ENCODE results near the gene OR52D1. TPM values are rescaled to one million over a fixed set of nuclear protein-coding genes. Genes with fewer than 3 reads are reported as not detected.

The OR52D1 gene
- polyA plus RNA-seq, 2 donors: not detected

GRCh38 chr11:5507933-5508305, 19.4 kb downstream of the OR52D1 start:
- WGBS, 2 donors: 69 to 74% methylated on average over 6 of the region's 6 CpGs

DNA sequence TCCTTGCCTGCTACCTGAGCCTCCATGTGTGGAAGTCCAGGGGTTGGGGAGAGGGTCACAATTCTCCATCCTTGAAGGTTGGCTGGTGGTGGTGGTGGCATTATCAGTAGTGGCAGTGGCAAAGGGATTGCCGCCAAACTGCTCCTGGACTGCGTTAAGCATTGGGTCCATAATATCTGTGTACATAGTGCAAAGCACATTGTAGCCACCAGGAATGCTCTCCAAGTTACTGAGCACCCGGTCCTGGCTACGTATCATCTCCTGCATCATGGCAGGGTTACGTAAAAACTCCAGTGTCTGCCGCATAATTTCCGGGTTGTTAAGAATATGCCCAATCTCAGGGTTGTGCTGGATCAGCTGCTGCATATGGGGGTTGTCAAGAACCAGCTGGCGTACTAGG, 20.1 kb downstream of the OR52D1 start:
- Histone ChIP-seq H3K27me3 (ENCODE audit: control insufficient read depth in 1 of 2, insufficient read depth in 2 of 2, low read length in 2 of 2) (no peaks in the 10 kb centered on the region), H3K4me3 (ENCODE audit: low read depth in 1 of 2, low read length in 2 of 2) (no peak overlapping the region), H3K27ac (ENCODE audit: low read depth in 2 of 2, low read length in 1 of 2) (no peak overlapping the region), H3K4me1 (ENCODE audit: control insufficient read depth in 2 of 2, insufficient read depth in 2 of 2, low read length in 1 of 2) (no peaks in the 10 kb centered on the region), H3K36me3 (ENCODE audit: control insufficient read depth in 2 of 2, insufficient read depth in 2 of 2, low read length in 1 of 2) (no peaks in the 10 kb centered on the region), H3K9me3 (ENCODE audit: control insufficient read depth in 2 of 2, insufficient read depth in 1 of 2, low read depth in 1 of 2, low read length in 1 of 2) (peaks cover 0 to 2% of the 10 kb centered on the region in 2 donors)
- 92% methylated on average over 8 of the region's 8 CpGs for WGBS, 2 donors

More at GRCh38 chr11:5507933-5508305, 19.4 kb downstream of the OR52D1 start:
- Histone ChIP-seq H3K4me1 (ENCODE audit: control insufficient read depth in 2 of 2, insufficient read depth in 2 of 2, low read length in 1 of 2) (no peaks in the 10 kb centered on the region), H3K9me3 (ENCODE audit: control insufficient read depth in 2 of 2, insufficient read depth in 1 of 2, low read depth in 1 of 2, low read length in 1 of 2) (peaks cover 0 to 2% of the 10 kb centered on the region in 2 donors), H3K4me3 (ENCODE audit: low read depth in 1 of 2, low read length in 2 of 2) (no peak overlapping the region), H3K27me3 (ENCODE audit: control insufficient read depth in 1 of 2, insufficient read depth in 2 of 2, low read length in 2 of 2) (no peaks in the 10 kb centered on the region), H3K36me3 (ENCODE audit: control insufficient read depth in 2 of 2, insufficient read depth in 2 of 2, low read length in 1 of 2) (no peaks in the 10 kb centered on the region), H3K27ac (ENCODE audit: low read depth in 2 of 2, low read length in 1 of 2) (no peak overlapping the region)

GRCh38 chr11:5509803-5510202, 21.3 kb downstream of the OR52D1 start, which contains the start of gene UBQLN3:
TSS of gene UBQLN3 (minus strand) at chr11:5509957. CDS start at chr11:5509558, 399 bp downstream.
- H3K4me1 ChIP-seq (ENCODE audit: control insufficient read depth in 2 of 2, insufficient read depth in 2 of 2, low read length in 1 of 2): no peaks in the 10 kb centered on the region
- 68 to 83% methylated on average over 4 of the region's 4 CpGs for WGBS, 2 donors
- H3K27me3 ChIP-seq (ENCODE audit: control insufficient read depth in 1 of 2, insufficient read depth in 2 of 2, low read length in 2 of 2): no peaks in the 10 kb centered on the region
- H3K4me3 ChIP-seq (ENCODE audit: low read depth in 1 of 2, low read length in 2 of 2): no peak within 1 kb of the TSS
- H3K9me3 ChIP-seq (ENCODE audit: control insufficient read depth in 2 of 2, insufficient read depth in 1 of 2, low read depth in 1 of 2, low read length in 1 of 2): peaks cover 0 to 2% of the 10 kb centered on the region in 2 donors
- no peaks in the 10 kb centered on the region for H3K36me3 ChIP-seq (ENCODE audit: control insufficient read depth in 2 of 2, insufficient read depth in 2 of 2, low read length in 1 of 2)
- H3K27ac ChIP-seq (ENCODE audit: low read depth in 2 of 2, low read length in 1 of 2): no peak within 1 kb of the TSS

DNA sequence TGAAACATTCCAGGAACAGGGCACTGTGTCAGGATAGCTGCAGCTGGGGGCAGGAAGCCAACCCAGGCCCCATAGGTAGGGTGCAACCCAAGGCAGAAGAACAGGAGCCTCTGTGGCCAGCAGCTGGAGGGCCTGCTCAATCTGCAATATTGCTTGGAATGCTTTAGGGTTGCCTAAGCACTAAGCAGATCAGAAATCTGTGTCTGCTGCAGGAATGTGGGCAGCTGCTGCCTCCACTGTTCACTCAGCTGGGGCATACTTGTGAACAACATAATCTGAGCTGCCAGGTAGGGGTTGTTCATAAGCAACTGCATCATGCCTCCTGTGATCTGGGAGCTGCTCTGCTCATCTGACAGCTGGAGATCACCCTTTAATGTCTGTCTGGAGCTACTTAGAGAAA, 26.4 kb downstream of the OR52D1 start:
- Histone ChIP-seq H3K27me3 (ENCODE audit: control insufficient read depth in 1 of 2, insufficient read depth in 2 of 2, low read length in 2 of 2) (no peaks in the 10 kb centered on the region), H3K4me3 (ENCODE audit: low read depth in 1 of 2, low read length in 2 of 2) (no peak overlapping the region), H3K4me1 (ENCODE audit: control insufficient read depth in 2 of 2, insufficient read depth in 2 of 2, low read length in 1 of 2) (no peaks in the 10 kb centered on the region), H3K36me3 (ENCODE audit: control insufficient read depth in 2 of 2, insufficient read depth in 2 of 2, low read length in 1 of 2) (no peaks in the 10 kb centered on the region), H3K9me3 (ENCODE audit: control insufficient read depth in 2 of 2, insufficient read depth in 1 of 2, low read depth in 1 of 2, low read length in 1 of 2) (no peaks in the 10 kb centered on the region), H3K27ac (ENCODE audit: low read depth in 2 of 2, low read length in 1 of 2) (no peak overlapping the region)

DNA sequence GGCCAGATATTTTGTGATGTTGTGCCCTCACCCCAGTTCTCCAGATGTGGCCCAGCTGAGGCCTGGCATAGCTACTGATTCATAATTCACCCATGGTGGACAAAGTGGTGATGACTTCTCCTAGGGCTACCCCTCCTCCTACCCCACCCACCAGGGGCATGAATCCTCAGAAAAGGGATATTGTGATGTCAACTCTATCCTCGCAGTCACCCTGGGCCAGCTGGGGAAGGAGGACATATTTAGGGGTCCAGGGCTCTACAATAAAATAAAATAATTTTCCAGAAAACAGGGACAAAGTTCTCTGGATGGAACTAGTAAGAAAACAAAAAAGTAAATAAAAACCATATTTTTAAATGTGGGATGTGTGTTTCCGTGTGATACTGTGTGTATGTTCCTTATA, 28.1 kb downstream of the OR52D1 start, which contains the start of gene UBQLNL:
TSS of gene UBQLNL (minus strand) at position 101 of the 400 bp plus-strand sequence. CDS start 258 bp downstream, outside the sequence.
- Histone ChIP-seq H3K4me1 (ENCODE audit: control insufficient read depth in 2 of 2, insufficient read depth in 2 of 2, low read length in 1 of 2) (no peaks in the 10 kb centered on the region), H3K9me3 (ENCODE audit: control insufficient read depth in 2 of 2, insufficient read depth in 1 of 2, low read depth in 1 of 2, low read length in 1 of 2) (no peaks in the 10 kb centered on the region), H3K36me3 (ENCODE audit: control insufficient read depth in 2 of 2, insufficient read depth in 2 of 2, low read length in 1 of 2) (no peaks in the 10 kb centered on the region), H3K27me3 (ENCODE audit: control insufficient read depth in 1 of 2, insufficient read depth in 2 of 2, low read length in 2 of 2) (no peaks in the 10 kb centered on the region), H3K4me3 (ENCODE audit: low read depth in 1 of 2, low read length in 2 of 2) (no peak within 1 kb of the TSS), H3K27ac (ENCODE audit: low read depth in 2 of 2, low read length in 1 of 2) (no peak within 1 kb of the TSS)
- 90 to 92% methylated on average over 2 of the region's 2 CpGs for WGBS, 2 donors

DNA sequence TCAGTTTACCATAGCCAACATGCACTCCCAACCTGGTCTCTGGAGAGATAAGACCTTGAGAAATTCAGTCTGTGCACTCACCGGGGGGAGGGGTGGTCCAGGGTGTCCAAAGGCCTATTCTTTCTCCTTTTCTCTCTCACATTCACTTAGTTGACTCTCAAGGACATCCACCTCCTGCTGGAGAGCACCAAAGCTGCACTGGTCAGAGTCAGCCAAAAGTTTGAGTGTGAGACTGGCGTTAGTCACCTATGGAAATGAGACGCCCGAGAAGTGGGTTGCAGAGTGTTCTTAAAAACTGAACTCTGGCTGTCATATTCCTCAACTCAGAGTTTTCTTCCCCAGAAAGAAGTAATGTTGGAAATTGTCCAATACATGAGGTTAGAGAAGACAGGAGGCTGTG, 33.1 kb downstream of the OR52D1 start:
- Histone ChIP-seq H3K9me3 (ENCODE audit: control insufficient read depth in 2 of 2, insufficient read depth in 1 of 2, low read depth in 1 of 2, low read length in 1 of 2) (no peaks in the 10 kb centered on the region), H3K36me3 (ENCODE audit: control insufficient read depth in 2 of 2, insufficient read depth in 2 of 2, low read length in 1 of 2) (no peaks in the 10 kb centered on the region)
- 96 to 98% methylated on average over 4 of the region's 4 CpGs for WGBS, 2 donors

DNA sequence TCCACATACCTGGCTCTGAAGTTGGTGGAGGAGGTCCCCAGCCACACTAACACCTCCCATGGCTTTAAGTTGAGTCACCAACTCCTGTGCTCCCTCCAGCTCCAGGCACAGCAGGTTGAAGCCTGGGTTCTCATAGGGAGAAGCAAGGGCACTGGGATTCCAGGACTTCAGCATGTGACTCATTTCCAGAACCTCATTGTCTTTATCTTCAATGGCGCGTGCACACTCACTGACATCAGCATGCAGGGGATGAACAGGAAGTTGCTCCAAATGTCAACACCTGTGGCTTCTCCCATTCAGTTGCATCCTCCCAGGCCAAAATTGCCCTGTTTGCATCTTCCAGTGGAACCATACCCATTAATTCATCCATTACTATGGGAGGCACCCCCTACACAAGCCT, 33.8 kb downstream of the OR52D1 start:
- Histone ChIP-seq H3K36me3 (ENCODE audit: control insufficient read depth in 2 of 2, insufficient read depth in 2 of 2, low read length in 1 of 2) (no peaks in the 10 kb centered on the region), H3K4me3 (ENCODE audit: low read depth in 1 of 2, low read length in 2 of 2) (no peak overlapping the region), H3K27ac (ENCODE audit: low read depth in 2 of 2, low read length in 1 of 2) (no peak overlapping the region), H3K9me3 (ENCODE audit: control insufficient read depth in 2 of 2, insufficient read depth in 1 of 2, low read depth in 1 of 2, low read length in 1 of 2) (peaks cover 0 to 3% of the 10 kb centered on the region in 2 donors), H3K4me1 (ENCODE audit: control insufficient read depth in 2 of 2, insufficient read depth in 2 of 2, low read length in 1 of 2) (no peaks in the 10 kb centered on the region), H3K27me3 (ENCODE audit: control insufficient read depth in 1 of 2, insufficient read depth in 2 of 2, low read length in 2 of 2) (no peaks in the 10 kb centered on the region)
- 90 to 91% methylated on average over 2 of the region's 2 CpGs for WGBS, 2 donors

More for the DNA sequence above, 33.1 kb downstream of the OR52D1 start:
- Histone ChIP-seq H3K4me3 (ENCODE audit: low read depth in 1 of 2, low read length in 2 of 2) (no peak overlapping the region), H3K4me1 (ENCODE audit: control insufficient read depth in 2 of 2, insufficient read depth in 2 of 2, low read length in 1 of 2) (no peaks in the 10 kb centered on the region), H3K27me3 (ENCODE audit: control insufficient read depth in 1 of 2, insufficient read depth in 2 of 2, low read length in 2 of 2) (no peaks in the 10 kb centered on the region), H3K27ac (ENCODE audit: low read depth in 2 of 2, low read length in 1 of 2) (no peak overlapping the region)

GRCh38 chr11:5524756-5525155, 36.3 kb downstream of the OR52D1 start:
- Histone ChIP-seq H3K4me3 (ENCODE audit: low read depth in 1 of 2, low read length in 2 of 2) (no peak overlapping the region), H3K27me3 (ENCODE audit: control insufficient read depth in 1 of 2, insufficient read depth in 2 of 2, low read length in 2 of 2) (no peaks in the 10 kb centered on the region), H3K4me1 (ENCODE audit: control insufficient read depth in 2 of 2, insufficient read depth in 2 of 2, low read length in 1 of 2) (no peaks in the 10 kb centered on the region), H3K36me3 (ENCODE audit: control insufficient read depth in 2 of 2, insufficient read depth in 2 of 2, low read length in 1 of 2) (no peaks in the 10 kb centered on the region), H3K27ac (ENCODE audit: low read depth in 2 of 2, low read length in 1 of 2) (no peak overlapping the region), H3K9me3 (ENCODE audit: control insufficient read depth in 2 of 2, insufficient read depth in 1 of 2, low read depth in 1 of 2, low read length in 1 of 2) (peaks cover 0 to 3% of the 10 kb centered on the region in 2 donors)
- WGBS, 2 donors: 66 to 71% methylated on average over 3 of the region's 3 CpGs

DNA sequence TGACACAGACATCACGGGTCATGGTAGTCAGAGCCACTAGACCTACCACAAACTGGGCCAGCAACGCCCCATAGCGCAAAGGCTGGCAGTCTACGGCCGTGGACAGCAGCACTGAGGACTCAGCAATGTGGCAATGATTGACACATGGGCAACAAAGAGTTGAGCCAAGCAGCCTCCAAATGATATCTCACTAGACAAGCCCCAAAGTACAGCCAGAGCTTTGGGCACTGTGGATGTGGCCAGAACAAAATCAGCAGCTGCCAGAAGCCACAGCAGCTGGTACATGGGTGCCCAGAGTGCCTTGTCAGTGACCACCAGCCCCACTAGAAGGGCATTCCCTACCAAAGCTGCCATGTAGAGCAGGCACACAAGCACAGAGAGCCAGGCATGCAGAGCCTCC, 39.2 kb downstream of the OR52D1 start:
- 89 to 98% methylated on average over 5 of the region's 5 CpGs for WGBS, 2 donors
- Histone ChIP-seq H3K4me1 (ENCODE audit: control insufficient read depth in 2 of 2, insufficient read depth in 2 of 2, low read length in 1 of 2) (no peaks in the 10 kb centered on the region), H3K27me3 (ENCODE audit: control insufficient read depth in 1 of 2, insufficient read depth in 2 of 2, low read length in 2 of 2) (no peaks in the 10 kb centered on the region), H3K27ac (ENCODE audit: low read depth in 2 of 2, low read length in 1 of 2) (no peak overlapping the region), H3K9me3 (ENCODE audit: control insufficient read depth in 2 of 2, insufficient read depth in 1 of 2, low read depth in 1 of 2, low read length in 1 of 2) (peaks cover 0 to 3% of the 10 kb centered on the region in 2 donors), H3K36me3 (ENCODE audit: control insufficient read depth in 2 of 2, insufficient read depth in 2 of 2, low read length in 1 of 2) (no peaks in the 10 kb centered on the region), H3K4me3 (ENCODE audit: low read depth in 1 of 2, low read length in 2 of 2) (no peak overlapping the region)

GRCh38 chr11:5528495-5528894, 40.0 kb downstream of the OR52D1 start:
- H3K4me1 ChIP-seq (ENCODE audit: control insufficient read depth in 2 of 2, insufficient read depth in 2 of 2, low read length in 1 of 2): no peaks in the 10 kb centered on the region
- no peak overlapping the region for H3K4me3 ChIP-seq (ENCODE audit: low read depth in 1 of 2, low read length in 2 of 2)
- WGBS, 2 donors: 30 to 47% methylated on average over 1 of the region's 1 CpG
- H3K27ac ChIP-seq (ENCODE audit: low read depth in 2 of 2, low read length in 1 of 2): no peak overlapping the region
- peaks cover 0 to 3% of the 10 kb centered on the region in 2 donors for H3K9me3 ChIP-seq (ENCODE audit: control insufficient read depth in 2 of 2, insufficient read depth in 1 of 2, low read depth in 1 of 2, low read length in 1 of 2)
- no peaks in the 10 kb centered on the region for H3K36me3 ChIP-seq (ENCODE audit: control insufficient read depth in 2 of 2, insufficient read depth in 2 of 2, low read length in 1 of 2)
- no peaks in the 10 kb centered on the region for H3K27me3 ChIP-seq (ENCODE audit: control insufficient read depth in 1 of 2, insufficient read depth in 2 of 2, low read length in 2 of 2)
